Loucy (cell line): Measurements from ENCODE around the gene PHF12.
A peak's percentile ranks its signal among the peaks of the same experiment; 100 is the strongest.
"Not testable (repeated sequence)": the region's sequence is repeated elsewhere in the genome, so short reads cannot be mapped to it uniquely, and the experiment has no call there.

Source experiments
- H2AFZ ChIP-seq: fragments of 200-600 bp; sonication (generic); 2 replicates; pipeline ENCODE4 v1.6.0; 2016; ENCODE audit warnings: antibody characterized with exemption, mild to moderate bottlenecking, low read length, moderate library complexity
- H3F3A ChIP-seq: fragments of 200-600 bp; 2 replicates; pipeline ENCODE4 v1.6.0; 2016; ENCODE audit warnings: antibody characterized with exemption, low read depth, mild to moderate bottlenecking
- H3K27me3 ChIP-seq: fragments of 200-600 bp; sonication (generic); 2 replicates; pipeline ENCODE4 v1.6.1; 2014; ENCODE audit warnings: low read length, mild to moderate bottlenecking; ENCODE audit not compliant: insufficient read depth, poor library complexity, severe bottlenecking
- H3K36me3 ChIP-seq: fragments of 200-600 bp; sonication (generic); 2 replicates; pipeline ENCODE4 v1.6.1; 2016; ENCODE audit warnings: low read length; ENCODE audit not compliant: insufficient read depth
- H3K4me1 ChIP-seq: fragments of 200-600 bp; sonication (generic); 2 replicates; pipeline ENCODE4 v1.5.1; 2014; ENCODE audit warnings: low read length, mild to moderate bottlenecking; ENCODE audit not compliant: insufficient read depth, poor library complexity, severe bottlenecking
- H3K4me2 ChIP-seq: fragments of 200-600 bp; sonication (generic); 2 replicates; pipeline ENCODE4 v1.6.0; 2014; ENCODE audit warnings: antibody characterized with exemption, low read length, low read depth, mild to moderate bottlenecking; ENCODE audit not compliant: poor library complexity, severe bottlenecking
- H3K4me3 ChIP-seq: fragments of 200-600 bp; sonication (generic); 2 replicates; pipeline ENCODE4 v1.5.1; 2014; ENCODE audit warnings: low read length, mild to moderate bottlenecking, mixed read lengths; ENCODE audit not compliant: poor library complexity, severe bottlenecking
- H3K79me2 ChIP-seq: fragments of 200-600 bp; sonication (generic); 2 replicates; pipeline ENCODE4 v1.6.1; 2014; ENCODE audit warnings: low read length; ENCODE audit not compliant: insufficient read depth
- H3K9ac ChIP-seq: fragments of 200-600 bp; sonication (generic); 2 replicates; pipeline ENCODE4 v1.6.0; 2014; ENCODE audit warnings: mild to moderate bottlenecking, low read depth, low read length, moderate library complexity; ENCODE audit not compliant: poor library complexity, severe bottlenecking
- H3K9me2 ChIP-seq: fragments of 200-600 bp; sonication (generic); replicated peaks from 2 replicates; pipeline ENCODE4 v1.6.1; 2016; ENCODE audit warnings: low read depth, low read length, mixed read lengths
- H3K9me3 ChIP-seq: fragments of 200-600 bp; sonication (generic); 2 replicates; pipeline ENCODE4 v1.6.1; 2014; ENCODE audit warnings: mild to moderate bottlenecking, antibody characterized with exemption, low read length, low read depth; ENCODE audit not compliant: insufficient read depth
- H4K20me1 ChIP-seq: fragments of 200-600 bp; sonication (generic); 2 replicates; pipeline ENCODE4 v1.6.0; 2014; ENCODE audit warnings: antibody characterized with exemption, low read length, mild to moderate bottlenecking; ENCODE audit not compliant: insufficient read depth, poor library complexity, severe bottlenecking
- EZH2phosphoT487 ChIP-seq: fragments of 200-600 bp; IDR thresholded peaks from 2 replicates; pipeline ENCODE4 v1.6.1; 2018; ENCODE audit warnings: antibody characterized with exemption, mild to moderate bottlenecking, moderate library complexity, borderline replicate concordance
- TF ChIP-seq, protein P1 (sequence below): fragments of 200-600 bp; sonication (generic); conservative IDR thresholded peaks from 2 replicates; pipeline ENCODE4 v1.5.1; 2014; ENCODE audit warnings: mild to moderate bottlenecking, antibody characterized with exemption, low read length

The PHF12 gene

DNA sequence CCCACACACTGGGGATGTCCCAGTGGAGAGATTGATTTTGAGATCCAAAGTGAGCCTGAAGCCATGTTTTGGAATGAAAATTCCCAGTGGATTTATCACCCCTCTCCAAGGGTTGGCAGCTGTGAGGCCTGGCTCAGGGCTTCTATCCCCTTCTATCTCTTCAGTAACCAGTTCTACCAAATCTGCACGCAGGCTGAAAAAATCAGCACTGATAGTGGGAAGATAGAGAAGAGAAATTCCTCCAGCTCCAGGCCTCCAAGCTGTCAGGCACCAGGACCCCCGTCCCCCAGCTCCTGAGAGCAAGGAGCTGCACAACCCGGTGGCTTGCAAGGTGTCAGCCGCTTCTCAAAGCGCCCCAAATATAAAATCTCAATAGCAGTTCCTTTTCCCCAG is 54.8 kb downstream of the PHF12 start:
- H3K4me2 ChIP-seq = peak overlapping the region; percentile 95
- peaks cover 21% of the 10 kb centered on the region for H4K20me1 ChIP-seq
- H3K79me2 ChIP-seq = peaks cover 70% of the 10 kb centered on the region
- TF ChIP-seq, protein P1, sequence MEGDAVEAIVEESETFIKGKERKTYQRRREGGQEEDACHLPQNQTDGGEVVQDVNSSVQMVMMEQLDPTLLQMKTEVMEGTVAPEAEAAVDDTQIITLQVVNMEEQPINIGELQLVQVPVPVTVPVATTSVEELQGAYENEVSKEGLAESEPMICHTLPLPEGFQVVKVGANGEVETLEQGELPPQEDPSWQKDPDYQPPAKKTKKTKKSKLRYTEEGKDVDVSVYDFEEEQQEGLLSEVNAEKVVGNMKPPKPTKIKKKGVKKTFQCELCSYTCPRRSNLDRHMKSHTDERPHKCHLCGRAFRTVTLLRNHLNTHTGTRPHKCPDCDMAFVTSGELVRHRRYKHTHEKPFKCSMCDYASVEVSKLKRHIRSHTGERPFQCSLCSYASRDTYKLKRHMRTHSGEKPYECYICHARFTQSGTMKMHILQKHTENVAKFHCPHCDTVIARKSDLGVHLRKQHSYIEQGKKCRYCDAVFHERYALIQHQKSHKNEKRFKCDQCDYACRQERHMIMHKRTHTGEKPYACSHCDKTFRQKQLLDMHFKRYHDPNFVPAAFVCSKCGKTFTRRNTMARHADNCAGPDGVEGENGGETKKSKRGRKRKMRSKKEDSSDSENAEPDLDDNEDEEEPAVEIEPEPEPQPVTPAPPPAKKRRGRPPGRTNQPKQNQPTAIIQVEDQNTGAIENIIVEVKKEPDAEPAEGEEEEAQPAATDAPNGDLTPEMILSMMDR = no peak
- TF ChIP-seq EZH2phosphoT487 = no peak
- H3K36me3 ChIP-seq = no peaks in the 10 kb centered on the region
- no peaks in the 10 kb centered on the region for H3K9me3 ChIP-seq
- no peaks in the 10 kb centered on the region for H3F3A ChIP-seq
- H3K27me3 ChIP-seq = no peaks in the 10 kb centered on the region
- H2AFZ ChIP-seq = peak overlapping the region; percentile 65; the same call in 1 of the 2 replicates
- H3K9ac ChIP-seq = peak overlapping the region; percentile 93
- peaks cover 64% of the 10 kb centered on the region for H3K4me1 ChIP-seq
- H3K4me3 ChIP-seq = peak overlapping the region; percentile 97
- no peaks in the 10 kb centered on the region for H3K9me2 ChIP-seq

DNA sequence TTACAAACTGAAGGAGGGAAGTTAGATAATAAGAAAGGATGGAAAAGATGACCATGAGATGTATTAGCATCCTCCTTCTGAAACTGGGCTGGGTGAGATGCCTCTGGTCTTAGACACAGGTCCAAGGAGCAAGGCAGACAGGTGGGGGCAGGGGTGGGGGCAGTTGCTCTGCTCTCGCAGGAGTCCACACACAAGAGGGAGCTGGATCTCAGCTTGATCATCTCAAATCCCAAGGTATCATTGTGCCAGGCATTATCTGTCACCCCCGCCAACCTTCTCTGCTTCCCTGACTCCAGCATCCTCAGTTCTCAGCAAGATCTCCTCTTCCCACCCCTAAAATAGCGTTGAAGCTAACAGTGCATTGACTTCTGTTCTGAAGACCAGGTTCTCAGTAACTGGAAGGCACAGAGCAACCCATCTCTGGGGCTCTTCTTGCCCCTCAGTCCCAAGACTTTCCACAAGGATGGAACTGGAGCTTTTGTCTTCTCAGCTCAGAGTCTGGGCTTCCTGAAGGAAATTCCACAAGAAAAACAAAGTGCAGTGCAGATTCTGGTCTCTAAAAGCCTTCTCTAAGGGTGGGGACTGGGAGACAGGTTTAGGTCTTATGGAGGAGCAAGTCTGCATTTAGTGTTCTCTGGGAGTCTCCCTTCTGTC is 55.4 kb downstream of the PHF12 start:
- Histone ChIP-seq H3K9me2 (no peaks in the 10 kb centered on the region), H3K9ac (peak overlapping the region; percentile 93), H3K4me3 (peak overlapping the region; percentile 97), H3K4me1 (peaks cover 58% of the 10 kb centered on the region), H3K9me3 (no peaks in the 10 kb centered on the region), H3K4me2 (peak overlapping the region; percentile 95), H2AFZ (no peak overlapping the region), H4K20me1 (peaks cover 19% of the 10 kb centered on the region), H3K27me3 (no peaks in the 10 kb centered on the region), H3K36me3 (no peaks in the 10 kb centered on the region), H3F3A (no peaks in the 10 kb centered on the region), H3K79me2 (peaks cover 64% of the 10 kb centered on the region)
- TF ChIP-seq EZH2phosphoT487 = no peak
- TF ChIP-seq, protein P1 = no peak

DNA sequence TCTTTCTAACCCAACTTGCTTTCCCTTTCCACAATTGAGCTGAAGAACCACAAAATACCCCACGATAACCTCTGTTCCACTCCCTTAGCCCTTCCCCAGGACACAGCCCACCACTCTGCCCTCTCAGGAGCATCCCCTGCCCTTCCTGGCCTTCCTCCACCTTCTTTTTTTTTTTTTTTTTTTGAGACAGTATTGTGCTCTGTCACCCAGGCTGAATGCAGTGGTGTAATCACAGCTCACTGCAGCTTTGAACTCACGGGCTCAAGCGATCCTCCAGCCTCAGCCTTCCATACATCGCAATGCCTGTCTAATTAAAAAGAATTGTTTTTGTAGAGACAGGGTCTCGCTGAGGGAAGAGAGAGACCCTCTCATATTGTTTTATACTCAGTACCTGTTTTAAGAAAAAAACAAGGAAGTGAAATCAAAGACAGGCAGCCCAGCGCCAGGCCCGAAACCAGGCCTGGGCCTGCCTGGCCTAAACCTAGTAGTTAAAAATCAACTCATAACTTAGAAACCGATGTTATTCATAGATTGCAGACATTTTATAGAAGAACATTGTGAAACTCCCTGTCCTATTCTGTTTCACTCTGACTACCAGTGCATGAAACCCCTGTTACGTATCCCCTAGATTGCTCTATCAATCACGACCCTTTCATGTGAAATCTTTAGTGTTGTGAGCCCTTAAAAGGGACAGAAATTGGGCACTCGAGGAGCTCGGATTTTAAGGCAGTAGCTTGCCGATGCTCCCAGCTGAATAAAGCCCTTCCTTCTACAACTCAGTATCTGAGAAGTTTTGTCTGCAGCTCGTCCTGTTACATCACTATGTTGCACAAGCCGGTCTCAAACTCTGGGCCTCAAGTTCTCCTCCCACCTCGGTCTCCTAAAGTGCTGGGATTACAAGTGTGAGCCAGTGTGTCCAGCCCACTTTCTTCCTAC is 57.8 kb downstream of the PHF12 start:
- peaks cover 19% of the 10 kb centered on the region for H4K20me1 ChIP-seq
- not testable (repeated sequence) for H3F3A ChIP-seq, H3K27me3 ChIP-seq, H3K36me3 ChIP-seq, H3K9me3 ChIP-seq, H3K9me2 ChIP-seq
- H3K79me2 ChIP-seq = peaks cover 54% of the 10 kb centered on the region
- H2AFZ ChIP-seq = peak overlapping the region; percentile 42; the same call in 1 of the 2 replicates
- H3K4me1 ChIP-seq = peaks cover 44% of the 10 kb centered on the region
- H3K4me2 ChIP-seq = peak overlapping the region; percentile 89
- peak overlapping the region; percentile 67 for H3K9ac ChIP-seq
- peak overlapping the region; percentile 64 for H3K4me3 ChIP-seq
